ENCODE measurements around the gene FRAS1.

- TF ChIP-seq EZH2 (IDR thresholded peaks at IDR 0.05; ENCODE audit: borderline replicate concordance, low read depth, low read length, severe bottlenecking) (no peak), CTCF (IDR thresholded peaks at IDR 0.05; ENCODE audit: extremely low read depth in 1 of 2, insufficient read depth in 1 of 2, low read depth in 1 of 2, low read length in 2 of 2) (no peak), MYC (IDR thresholded peaks at IDR 0.05; ENCODE audit: low read depth, low read length) (no peak), POLR2A (IDR thresholded peaks at IDR 0.05; ENCODE audit: low read depth, low read length) (no peak), GATA2 (IDR thresholded peaks at IDR 0.05; ENCODE audit: insufficient read depth, insufficient read length, low read depth, low read length) (no peak), MAX (IDR thresholded peaks at IDR 0.05; ENCODE audit: insufficient read depth, insufficient read length) (no peak), POLR2AphosphoS5 (IDR thresholded peaks at IDR 0.05; ENCODE audit: insufficient read depth, low read depth, low read length) (no peak)
Observed at GRCh38 chr4:78428996-78429395, 371.9 kb downstream of the FRAS1 start.

Measured in endothelial cell of umbilical vein (primary cell).